ENCODE data around the gene CFAP20DC.

Gene CFAP20DC

GRCh38 chr3:58804914-58805313 is 244.9 kb downstream of the CFAP20DC start:
- DNase-seq (ENCODE audit: low read depth) = no peak
- H3K4me3 ChIP-seq (ENCODE audit: low read depth, low read length) = no peak overlapping the region
- TF ChIP-seq CTCF (IDR thresholded peaks at IDR 0.05; ENCODE audit: low read depth, low read length) (no peak), MYC (IDR thresholded peaks at IDR 0.05; ENCODE audit: low read depth, low read length) (no peak), MAX (IDR thresholded peaks at IDR 0.05; ENCODE audit: low read depth, low read length) (no peak), POLR2A (IDR thresholded peaks at IDR 0.05; ENCODE audit: extremely low read depth, insufficient read length) (no peak)

GRCh38 chr3:58801541-58801940 is 248.3 kb downstream of the CFAP20DC start:
- no peak for DNase-seq (ENCODE audit: low read depth)

GRCh38 chr3:58800940-58801339 is 248.9 kb downstream of the CFAP20DC start:
- H3K4me3 ChIP-seq (ENCODE audit: low read depth, low read length) = no peak overlapping the region
- TF ChIP-seq POLR2A (IDR thresholded peaks at IDR 0.05; ENCODE audit: extremely low read depth, insufficient read length) = no peak
- no peak for TF ChIP-seq MYC (IDR thresholded peaks at IDR 0.05; ENCODE audit: low read depth, low read length)
- TF ChIP-seq MAX (IDR thresholded peaks at IDR 0.05; ENCODE audit: low read depth, low read length) = no peak
- no peak for TF ChIP-seq CTCF (IDR thresholded peaks at IDR 0.05; ENCODE audit: low read depth, low read length)
- DNase-seq (ENCODE audit: low read depth) = no peak

More at GRCh38 chr3:58801541-58801940, 248.3 kb downstream of the CFAP20DC start:
- H3K4me3 ChIP-seq (ENCODE audit: low read depth, low read length) = no peak overlapping the region
- TF ChIP-seq MYC (IDR thresholded peaks at IDR 0.05; ENCODE audit: low read depth, low read length) (no peak), CTCF (IDR thresholded peaks at IDR 0.05; ENCODE audit: low read depth, low read length) (no peak), POLR2A (IDR thresholded peaks at IDR 0.05; ENCODE audit: extremely low read depth, insufficient read length) (no peak), MAX (IDR thresholded peaks at IDR 0.05; ENCODE audit: low read depth, low read length) (no peak)

GRCh38 chr3:58800032-58800431 is 249.8 kb downstream of the CFAP20DC start:
- H3K4me3 ChIP-seq (ENCODE audit: low read depth, low read length) = no peak overlapping the region
- no peak for TF ChIP-seq POLR2A (IDR thresholded peaks at IDR 0.05; ENCODE audit: extremely low read depth, insufficient read length)
- DNase-seq (ENCODE audit: low read depth) = no peak

DNA sequence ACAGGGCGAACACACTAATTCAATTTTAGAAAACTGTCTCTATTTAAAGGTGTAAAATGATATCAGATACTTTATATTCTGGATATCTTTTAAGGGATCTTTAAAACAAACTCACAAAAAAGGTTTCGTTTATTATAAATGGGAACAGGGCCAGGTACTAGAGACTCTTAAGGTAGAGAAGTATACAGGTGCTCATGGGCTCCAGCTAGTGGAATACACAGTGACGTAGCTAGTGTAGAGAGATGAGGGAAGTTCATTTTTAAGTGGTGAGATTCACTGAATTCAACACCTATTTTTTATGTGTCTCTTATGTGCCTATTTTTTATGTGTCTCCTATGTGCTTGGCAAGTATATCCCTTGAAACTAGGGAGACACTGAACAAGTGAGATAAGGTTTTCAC is 250.6 kb downstream of the CFAP20DC start:
- H3K4me3 ChIP-seq (ENCODE audit: low read depth, low read length) = no peak overlapping the region
- TF ChIP-seq CTCF (IDR thresholded peaks at IDR 0.05; ENCODE audit: low read depth, low read length) = no peak
- no peak for TF ChIP-seq POLR2A (IDR thresholded peaks at IDR 0.05; ENCODE audit: extremely low read depth, insufficient read length)
- no peak for TF ChIP-seq MYC (IDR thresholded peaks at IDR 0.05; ENCODE audit: low read depth, low read length)
- TF ChIP-seq MAX (IDR thresholded peaks at IDR 0.05; ENCODE audit: low read depth, low read length) = no peak
- DNase-seq (ENCODE audit: low read depth) = no peak

DNA sequence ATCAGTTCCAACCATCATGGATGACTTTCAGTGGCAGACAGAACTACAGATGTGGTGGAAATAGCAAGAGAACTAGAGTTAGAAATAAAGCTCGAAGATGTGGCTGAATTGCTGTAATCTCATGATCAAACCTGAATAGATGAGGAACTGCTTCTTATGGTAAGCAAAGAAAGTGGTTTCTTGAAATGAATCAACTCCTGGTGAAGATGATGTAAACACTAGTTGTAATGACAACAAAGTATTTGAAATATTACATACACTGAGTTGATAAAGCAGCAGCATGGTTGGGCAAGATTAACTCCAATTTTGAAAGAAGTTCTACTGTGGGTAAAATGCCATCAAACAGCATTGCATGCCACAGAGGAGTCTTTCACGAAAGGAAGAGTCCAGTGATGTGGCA is 251.5 kb downstream of the CFAP20DC start:
- no peak for DNase-seq (ENCODE audit: low read depth)
- no peak for TF ChIP-seq CTCF (IDR thresholded peaks at IDR 0.05; ENCODE audit: low read depth, low read length)
- no peak for TF ChIP-seq MYC (IDR thresholded peaks at IDR 0.05; ENCODE audit: low read depth, low read length)
- no peak for TF ChIP-seq POLR2A (IDR thresholded peaks at IDR 0.05; ENCODE audit: extremely low read depth, insufficient read length)
- TF ChIP-seq MAX (IDR thresholded peaks at IDR 0.05; ENCODE audit: low read depth, low read length) = no peak
- no peak overlapping the region for H3K4me3 ChIP-seq (ENCODE audit: low read depth, low read length)
